Choroid plexus epithelial cell (primary cell): ENCODE data around the gene AGPAT4.

Experiments
- DNase-seq: peaks from one replicate; pipeline ENCODE4 v3.0.0-alpha.2; 2010; ENCODE audit warnings: low read depth
- H3K4me3 ChIP-seq: 2 replicates; pipeline ENCODE4 v1.5.1; 2011; ENCODE audit warnings: low read depth, mild to moderate bottlenecking, control low read depth, low read length, moderate library complexity
- TF ChIP-seq, protein P1 (sequence below): conservative IDR thresholded peaks from 2 replicates; pipeline ENCODE4 v1.5.1; 2011; ENCODE audit warnings: low read depth, mild to moderate bottlenecking, control low read depth, inconsistent platforms, low read length, moderate library complexity

Gene AGPAT4

DNA sequence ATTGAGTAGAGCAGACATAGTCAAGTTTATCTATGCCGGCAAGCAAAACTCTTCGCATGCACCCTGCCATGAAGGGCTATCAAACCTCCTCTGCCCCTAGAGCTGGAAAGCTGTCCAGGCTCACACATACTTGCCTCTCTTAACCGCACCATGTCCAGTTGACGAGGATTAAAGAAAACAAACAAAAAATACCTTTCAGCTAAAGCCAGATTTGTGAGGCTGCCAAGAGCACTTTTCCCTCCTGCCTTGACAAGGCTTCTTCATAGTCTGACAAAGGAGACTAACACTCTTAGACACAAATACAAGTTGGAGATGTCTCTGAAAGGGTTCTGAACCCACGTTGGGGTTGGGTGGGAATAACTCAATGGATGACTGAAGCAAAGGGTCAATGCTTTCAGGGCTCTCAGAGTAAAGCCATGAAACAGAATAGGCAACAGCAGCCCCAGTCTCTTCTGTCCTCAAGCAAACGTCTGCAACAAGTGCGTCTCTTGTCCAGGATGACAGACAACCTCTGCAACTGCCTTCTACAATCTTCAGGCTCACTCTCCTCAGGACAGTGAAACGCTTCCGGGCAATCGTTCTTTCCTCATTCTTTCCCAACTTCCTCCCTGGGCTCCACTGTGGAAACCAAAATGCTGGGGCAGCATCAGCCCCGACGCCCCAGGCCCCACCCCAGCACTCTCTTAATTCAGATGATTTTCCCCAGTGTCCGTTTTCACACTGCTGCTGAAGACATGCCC lies 57.8 kb downstream of the AGPAT4 start:
- peak; percentile 88 for DNase-seq
- TF ChIP-seq, protein P1, sequence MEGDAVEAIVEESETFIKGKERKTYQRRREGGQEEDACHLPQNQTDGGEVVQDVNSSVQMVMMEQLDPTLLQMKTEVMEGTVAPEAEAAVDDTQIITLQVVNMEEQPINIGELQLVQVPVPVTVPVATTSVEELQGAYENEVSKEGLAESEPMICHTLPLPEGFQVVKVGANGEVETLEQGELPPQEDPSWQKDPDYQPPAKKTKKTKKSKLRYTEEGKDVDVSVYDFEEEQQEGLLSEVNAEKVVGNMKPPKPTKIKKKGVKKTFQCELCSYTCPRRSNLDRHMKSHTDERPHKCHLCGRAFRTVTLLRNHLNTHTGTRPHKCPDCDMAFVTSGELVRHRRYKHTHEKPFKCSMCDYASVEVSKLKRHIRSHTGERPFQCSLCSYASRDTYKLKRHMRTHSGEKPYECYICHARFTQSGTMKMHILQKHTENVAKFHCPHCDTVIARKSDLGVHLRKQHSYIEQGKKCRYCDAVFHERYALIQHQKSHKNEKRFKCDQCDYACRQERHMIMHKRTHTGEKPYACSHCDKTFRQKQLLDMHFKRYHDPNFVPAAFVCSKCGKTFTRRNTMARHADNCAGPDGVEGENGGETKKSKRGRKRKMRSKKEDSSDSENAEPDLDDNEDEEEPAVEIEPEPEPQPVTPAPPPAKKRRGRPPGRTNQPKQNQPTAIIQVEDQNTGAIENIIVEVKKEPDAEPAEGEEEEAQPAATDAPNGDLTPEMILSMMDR, result no peak
- no peak overlapping the region for H3K4me3 ChIP-seq

DNA sequence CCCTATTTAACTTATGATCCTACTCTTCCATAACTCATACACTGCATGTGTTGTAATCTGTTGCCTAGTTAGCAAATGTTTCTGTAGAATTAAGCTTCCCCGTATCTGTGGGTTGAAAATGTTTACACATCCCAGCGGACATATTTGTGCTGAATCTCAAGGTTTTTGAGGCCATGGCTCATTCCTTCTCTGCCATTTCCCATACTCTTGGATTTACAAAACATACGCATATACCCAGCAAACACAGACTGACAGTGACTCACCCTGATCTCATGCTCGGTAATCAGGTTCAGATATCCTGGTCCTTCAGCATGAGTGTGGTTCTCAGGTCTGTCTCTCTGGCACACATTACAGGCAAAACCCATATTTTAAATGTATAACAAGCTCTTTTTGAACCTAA lies 58.7 kb downstream of the AGPAT4 start:
- peak; percentile 99 for DNase-seq
- H3K4me3 ChIP-seq, result no peak overlapping the region
- TF ChIP-seq, protein P1, result no peak

DNA sequence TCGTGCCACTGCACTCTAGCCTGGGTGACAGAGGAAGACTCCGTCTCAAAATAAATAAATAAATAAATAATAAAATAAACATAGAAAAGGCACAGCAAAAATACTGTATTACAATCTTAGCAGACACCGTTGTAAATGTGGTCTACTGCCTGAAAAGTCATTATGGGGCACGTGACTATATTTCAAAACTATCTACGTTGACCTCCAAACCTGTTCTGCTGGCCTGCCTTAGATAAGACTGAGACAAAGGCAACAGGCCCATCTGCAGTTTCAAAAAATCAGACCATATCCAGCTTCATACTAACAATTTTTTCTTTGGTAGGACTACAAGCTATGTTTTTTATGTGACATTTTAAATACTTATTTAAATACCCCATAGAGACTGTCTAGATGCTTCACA lies 59.1 kb downstream of the AGPAT4 start:
- DNase-seq, result no peak
- TF ChIP-seq, protein P1, result no peak

DNA sequence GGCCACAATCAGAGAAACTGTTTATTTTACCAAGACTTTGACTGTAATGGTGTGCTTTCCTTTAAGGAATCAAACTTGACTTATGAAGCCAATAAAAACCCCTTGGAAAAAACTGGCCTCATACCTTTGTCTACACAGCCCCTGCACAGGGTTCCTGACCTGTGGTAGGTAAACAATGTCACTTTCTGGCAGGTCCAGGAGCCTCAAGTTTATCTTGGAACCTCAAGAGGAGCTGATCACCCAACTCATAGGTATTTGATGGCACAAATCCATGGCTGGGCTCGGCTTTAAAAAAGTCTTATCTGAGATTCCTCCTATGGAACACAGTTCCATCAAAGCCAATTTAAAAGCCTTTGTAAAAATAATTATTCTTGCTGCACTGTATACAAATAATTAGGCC lies 61.0 kb downstream of the AGPAT4 start:
- no peak for DNase-seq
- TF ChIP-seq, protein P1, result no peak
- no peak overlapping the region for H3K4me3 ChIP-seq

More for the DNA sequence above, 59.1 kb downstream of the AGPAT4 start:
- no peak overlapping the region for H3K4me3 ChIP-seq

DNA sequence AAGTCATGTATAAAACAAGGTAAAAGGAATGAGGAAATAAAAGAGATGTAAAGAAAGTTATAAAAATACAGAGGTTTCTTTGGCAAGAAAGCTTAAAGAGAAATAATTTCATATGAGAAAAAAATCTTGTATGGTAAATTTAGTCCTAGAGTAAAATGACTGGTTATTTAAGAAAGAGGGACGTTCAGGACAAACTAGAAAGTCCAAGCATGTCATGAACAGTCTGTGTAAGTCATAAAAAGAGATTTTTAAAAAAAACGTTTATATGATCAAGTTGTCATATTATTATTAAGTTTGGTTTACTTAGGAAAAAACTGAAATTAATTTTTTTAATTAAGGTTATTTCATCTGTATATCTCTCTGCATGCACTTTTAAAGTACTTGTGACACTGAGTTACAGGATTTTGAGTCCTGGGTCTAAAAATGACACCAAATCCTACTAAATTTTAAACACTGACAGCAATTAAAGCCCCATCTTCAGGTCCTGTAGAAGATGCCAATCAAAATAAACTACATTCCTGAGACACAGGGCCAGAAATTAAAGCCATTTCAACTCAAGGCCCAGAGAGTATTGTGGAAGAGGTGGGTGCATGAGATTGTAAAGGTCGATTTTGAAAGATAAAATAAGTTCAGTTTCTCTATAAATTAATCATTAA lies 62.4 kb downstream of the AGPAT4 start:
- DNase-seq, result no peak
- no peak overlapping the region for H3K4me3 ChIP-seq
- TF ChIP-seq, protein P1, result no peak

DNA sequence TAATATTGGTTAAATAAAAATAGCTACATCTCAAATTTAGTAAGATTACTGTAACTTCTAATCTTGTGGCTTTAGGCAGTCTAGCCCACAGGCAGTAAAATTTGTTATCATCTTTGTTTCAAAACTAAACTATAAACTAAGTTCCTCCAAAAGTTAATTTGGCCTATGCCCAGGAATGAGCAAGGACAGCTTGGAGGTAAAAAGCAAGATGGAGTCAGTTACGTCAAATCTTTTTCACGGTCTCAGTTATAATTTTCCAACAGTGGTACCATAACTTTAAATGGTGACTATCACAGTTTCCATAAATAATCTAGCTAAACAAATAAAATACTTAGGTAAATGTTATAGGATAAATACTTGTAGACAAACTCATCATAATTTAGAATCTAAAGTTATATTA lies 63.0 kb downstream of the AGPAT4 start:
- TF ChIP-seq, protein P1, result no peak
- no peak overlapping the region for H3K4me3 ChIP-seq
- no peak for DNase-seq

DNA sequence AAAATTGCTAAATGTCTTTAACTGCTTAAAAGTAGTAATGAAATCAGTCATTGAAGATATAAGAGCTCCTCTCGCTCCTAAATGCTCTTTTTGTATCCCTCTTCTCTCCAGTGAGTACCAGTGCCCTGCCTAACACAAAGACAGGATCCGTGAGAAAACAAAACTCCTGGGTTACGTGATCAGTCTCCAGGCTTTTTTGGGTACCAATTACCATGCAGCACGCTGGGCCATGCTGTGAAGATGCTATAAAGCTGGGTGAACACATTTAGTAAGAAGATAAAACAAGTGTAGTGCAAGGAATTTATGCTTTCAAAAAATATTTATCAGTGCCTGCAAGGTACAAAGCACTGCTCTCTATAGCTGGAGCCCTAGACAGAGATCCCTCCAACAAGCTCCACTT lies 66.7 kb downstream of the AGPAT4 start:
- H3K4me3 ChIP-seq, result no peak overlapping the region

More for the DNA sequence above, 66.7 kb downstream of the AGPAT4 start:
- TF ChIP-seq, protein P1, result no peak
- no peak for DNase-seq
